NB4 (cell line): ENCODE results near the gene GK.
"Not testable (repeated sequence)": the region's sequence is repeated elsewhere in the genome, so short reads cannot be mapped to it uniquely, and the experiment has no call there.

Source experiments
- DNase-seq: peaks from one replicate; pipeline ENCODE4 v3.0.0; 2010; ENCODE audit warnings: low read depth
- H3K4me3 ChIP-seq: one replicate; pipeline ENCODE4 v1.5.1; 2011; ENCODE audit warnings: mild to moderate bottlenecking, low read depth, low read length, moderate library complexity
- CTCF ChIP-seq: IDR thresholded peaks from one replicate; pipeline ENCODE4 v1.5.1; 2012; ENCODE audit warnings: low read depth, low read length
- MAX ChIP-seq: IDR thresholded peaks from 2 replicates; pipeline ENCODE4 v1.6.1; 2011; ENCODE audit warnings: low read depth, low read length
- MYC ChIP-seq: IDR thresholded peaks from 2 replicates; pipeline ENCODE4 v1.6.1; 2011; ENCODE audit warnings: low read depth, low read length
- POLR2A ChIP-seq: IDR thresholded peaks from 2 replicates; pipeline ENCODE4 v1.6.1; 2011; ENCODE audit warnings: mild to moderate bottlenecking; ENCODE audit not compliant: insufficient read length; ENCODE audit errors: extremely low read depth

GK gene

GRCh38 chrX:30635630-30636029 lies 17.6 kb upstream of the GK start:
- no peak overlapping the region for H3K4me3 ChIP-seq
- DNase-seq, result peak; percentile 45
- TF ChIP-seq CTCF (peak; percentile 46), MAX (no peak)

DNA sequence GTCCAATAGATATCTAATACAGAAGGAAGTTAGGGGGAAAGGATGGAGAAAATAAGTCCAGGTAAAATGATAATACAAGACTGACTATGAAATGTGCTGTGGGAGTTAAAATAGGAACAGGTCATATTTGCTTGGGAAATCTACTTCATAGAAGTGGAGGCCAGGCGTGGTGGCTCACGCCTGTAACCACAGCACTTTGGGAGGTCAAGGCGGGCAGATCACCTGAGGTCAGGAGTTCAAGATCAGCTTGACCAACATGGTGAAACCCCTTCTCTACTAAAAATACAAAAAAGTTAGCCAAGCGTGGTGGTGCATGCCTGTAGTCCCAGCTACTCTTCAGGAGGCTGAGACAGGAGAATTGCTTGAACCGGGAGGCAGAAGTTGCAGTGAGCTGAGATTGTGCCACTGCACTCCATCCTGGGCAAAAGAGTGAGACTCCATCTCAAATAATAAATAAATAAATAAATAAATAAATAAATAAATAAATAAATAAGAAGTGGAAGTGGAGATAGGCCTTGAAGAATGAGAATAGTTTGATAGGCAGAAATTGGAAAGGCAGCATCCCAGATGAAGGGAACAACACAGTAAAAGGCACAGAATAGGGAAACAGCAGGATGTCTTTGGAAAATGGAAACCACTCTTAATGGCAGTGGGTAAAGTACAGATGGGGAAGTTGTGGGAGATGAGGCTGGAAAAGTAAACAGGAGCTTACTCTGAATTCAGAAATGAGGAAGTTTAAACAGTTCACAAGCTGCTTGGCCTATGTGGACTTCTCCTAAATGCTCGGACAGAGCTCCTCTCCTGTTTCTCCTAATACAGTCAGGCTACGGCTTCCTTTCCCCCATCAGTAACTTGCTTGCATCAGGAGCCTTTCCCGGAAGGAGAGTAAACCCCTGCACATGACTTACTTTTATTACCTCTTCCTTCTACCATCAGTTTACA lies 15.1 kb upstream of the GK start:
- DNase-seq, result peak; percentile 74
- TF ChIP-seq CTCF (no peak), MYC (no peak), MAX (no peak), POLR2A (no peak)
- no peak overlapping the region for H3K4me3 ChIP-seq

- not testable (repeated sequence) for H3K4me3 ChIP-seq, DNase-seq
These were observed 13.5 kb upstream of the GK start for GRCh38 chrX:30639702-30640101.

GRCh38 chrX:30642642-30643041 lies 10.6 kb upstream of the GK start:
- H3K4me3 ChIP-seq, result no peak overlapping the region
- no peak for DNase-seq
- no peak for TF ChIP-seq POLR2A
- TF ChIP-seq MYC, result no peak
- no peak for TF ChIP-seq MAX
- no peak for TF ChIP-seq CTCF

DNA sequence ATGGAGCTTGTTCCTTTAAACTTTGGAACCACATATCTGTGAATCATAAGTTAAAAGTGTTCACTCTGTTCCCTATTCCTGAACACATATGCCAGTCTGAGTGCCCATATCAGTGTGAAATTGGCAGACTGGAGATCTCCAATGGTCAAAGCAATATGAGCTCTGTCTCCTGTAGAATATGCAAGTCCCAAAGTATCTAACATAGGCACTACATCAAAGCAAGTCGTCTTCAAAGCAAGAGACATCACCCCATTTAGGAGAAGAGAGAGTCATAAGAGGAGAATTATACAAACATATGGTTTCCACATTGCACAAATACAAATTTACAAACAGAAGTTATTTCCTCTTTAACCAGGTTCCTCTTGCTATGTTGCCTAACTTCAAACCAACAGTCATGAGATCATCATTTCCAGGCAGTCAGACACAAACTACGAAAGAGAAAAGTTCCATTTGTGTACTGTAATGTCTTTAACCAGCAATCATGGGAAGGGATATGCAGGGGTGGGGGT lies 9.9 kb upstream of the GK start:
- TF ChIP-seq MYC, result peak; percentile 48; the same call in 1 of the 2 replicates
- peak; percentile 63 for TF ChIP-seq MAX
- no peak for TF ChIP-seq POLR2A
- peak; percentile 81 for DNase-seq
- H3K4me3 ChIP-seq, result no peak overlapping the region

- DNase-seq, result no peak
- TF ChIP-seq POLR2A (no peak), MYC (no peak), MAX (no peak), CTCF (no peak)
These were observed 3.4 kb upstream of the GK start for GRCh38 chrX:30649859-30650258.

More at GRCh38 chrX:30649859-30650258, 3.4 kb upstream of the GK start:
- no peak overlapping the region for H3K4me3 ChIP-seq
